GM19324 (cell line): Measurements from ENCODE around the gene ANKS1A.
"Not testable (repeated sequence)": the region's sequence is repeated elsewhere in the genome, so short reads cannot be mapped to it uniquely, and the experiment has no call there.

Experiments
- ATAC-seq: cut with Tn5 transposase; IDR thresholded peaks from one replicate; pipeline ENCODE4 v1.9.1; 2021; ENCODE audit warnings: mild to moderate bottlenecking, moderate library complexity; ENCODE audit not compliant: unreplicated experiment, low FRiP score

Gene ANKS1A

DNA sequence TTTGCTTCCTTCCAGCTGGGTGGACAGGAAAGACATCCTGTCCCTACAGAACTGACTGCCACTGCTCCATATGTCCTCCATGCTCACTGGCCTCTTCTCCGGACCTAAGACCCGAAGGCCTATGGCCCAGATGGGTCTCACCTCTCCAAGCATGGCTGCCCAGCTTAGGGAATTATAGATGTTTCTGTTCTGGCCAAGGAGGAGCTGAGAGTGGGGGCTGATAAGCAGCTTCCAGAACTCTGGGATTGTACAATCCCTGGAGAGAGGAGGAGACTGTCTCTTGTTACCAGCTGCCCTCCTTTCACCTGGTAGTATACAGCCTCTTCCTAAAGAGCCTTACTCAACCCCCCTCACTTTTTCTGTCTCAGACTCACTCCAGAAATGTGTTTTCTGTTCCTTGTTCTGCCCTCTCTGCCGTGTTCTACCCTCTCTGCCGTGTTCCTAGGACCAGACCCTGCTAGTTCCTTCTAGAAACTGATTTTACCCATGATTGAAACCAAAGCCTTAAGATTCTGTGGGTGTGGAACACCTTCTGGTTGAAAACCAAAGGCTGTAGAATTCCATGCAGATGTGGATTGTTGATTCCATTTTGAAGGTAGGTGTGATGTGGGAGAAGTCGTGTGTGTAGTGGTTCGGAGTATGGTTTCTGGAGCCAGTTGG, 28.7 kb downstream of the ANKS1A start:
- no peak for ATAC-seq

DNA sequence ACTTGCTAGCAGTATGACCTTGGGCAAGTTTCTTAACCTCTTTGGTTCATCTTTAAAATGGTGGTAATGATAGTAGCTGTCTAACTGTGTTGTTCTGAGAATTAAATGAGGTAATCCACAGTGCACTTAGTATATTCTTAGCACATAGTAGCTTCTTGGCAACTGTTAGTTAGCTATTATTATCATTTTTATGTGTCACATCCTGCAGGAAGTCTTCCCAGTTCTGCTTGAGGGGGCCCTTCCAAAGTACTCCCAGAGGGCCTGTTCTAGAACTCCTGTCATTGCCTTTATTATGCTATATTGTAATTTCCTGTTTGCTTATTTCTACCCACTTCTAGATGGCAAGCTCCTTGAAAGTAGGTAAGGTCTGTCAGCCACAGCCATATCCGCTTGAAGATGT, 30.6 kb downstream of the ANKS1A start:
- no peak for ATAC-seq

DNA sequence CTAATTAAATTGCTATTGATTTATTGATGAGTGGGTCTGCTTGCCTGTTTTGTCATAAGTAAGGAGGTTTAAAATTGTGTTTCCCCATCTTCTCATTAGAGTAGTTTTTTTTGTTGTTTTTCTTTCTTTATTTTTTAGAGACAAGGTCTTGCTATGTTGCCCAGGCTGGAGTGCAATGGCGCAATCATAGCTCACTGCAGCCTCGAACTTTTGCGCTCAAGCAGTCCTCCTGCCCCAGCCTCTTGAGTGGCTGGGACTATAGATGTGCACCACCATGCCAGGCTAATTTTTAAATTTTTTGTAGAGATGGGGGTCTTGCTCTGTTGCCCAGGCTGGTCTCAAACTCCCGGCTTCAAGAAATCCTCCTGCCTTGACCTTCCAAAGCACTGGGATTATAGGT, 31.0 kb downstream of the ANKS1A start:
- no peak for ATAC-seq

DNA sequence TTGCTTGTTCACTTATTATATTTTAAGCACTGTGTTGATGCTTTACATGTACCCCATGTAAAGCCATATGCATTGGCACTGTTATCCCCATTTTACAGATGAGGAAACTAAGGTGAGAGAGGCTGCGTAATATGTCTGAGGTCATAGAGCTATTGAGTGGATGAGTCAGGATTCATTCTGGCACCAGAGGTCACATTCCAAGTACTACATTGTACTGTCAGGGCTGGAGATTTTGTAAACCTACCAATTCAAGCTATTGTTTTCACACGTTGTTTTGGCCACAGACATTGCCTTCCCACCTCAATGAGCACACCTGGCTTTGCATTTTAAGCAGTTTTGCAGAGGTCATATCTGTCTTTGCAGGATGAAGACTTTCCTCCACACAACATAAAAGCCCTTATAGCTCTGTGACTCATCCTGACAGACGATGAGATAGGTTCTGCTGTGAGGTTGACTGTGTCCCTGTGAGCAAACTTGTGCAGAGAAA, 33.2 kb downstream of the ANKS1A start:
- no peak for ATAC-seq

DNA sequence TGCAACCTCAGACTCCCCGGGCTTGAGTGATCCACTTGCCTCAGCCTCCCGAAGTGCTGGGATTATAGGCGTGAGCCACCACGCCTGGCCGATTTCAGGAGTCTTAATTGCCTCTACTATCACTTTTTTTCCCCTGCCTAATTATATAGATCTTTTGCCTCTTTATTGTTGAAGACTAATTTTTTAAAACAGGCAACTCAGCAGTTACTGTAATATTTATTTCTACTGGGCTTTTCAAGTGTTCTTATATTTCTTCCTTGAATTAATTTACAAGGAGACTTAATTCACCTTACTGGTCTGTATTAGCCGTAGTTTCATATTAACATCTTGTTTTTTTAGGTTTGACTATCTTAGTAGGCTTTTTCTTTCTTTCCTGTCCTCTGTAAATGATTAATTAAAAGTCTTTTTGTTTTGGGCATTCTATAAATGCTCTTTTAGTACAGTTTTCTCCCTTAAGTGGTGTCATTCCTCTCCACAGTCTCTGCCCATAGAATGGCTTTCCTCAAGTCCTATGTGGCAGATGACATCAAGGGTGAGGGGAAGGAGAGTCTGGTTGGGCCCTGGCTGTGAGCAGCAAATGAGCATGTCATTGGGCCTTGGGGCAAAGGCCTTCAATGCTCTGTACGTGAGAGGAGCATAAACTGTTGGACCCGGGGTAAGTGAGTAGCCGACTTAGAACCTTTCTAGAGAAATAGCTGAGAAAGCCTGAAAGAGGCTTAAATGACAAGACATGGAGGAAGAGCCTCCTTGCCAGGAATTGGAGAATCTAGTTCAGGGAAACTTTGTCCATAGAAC, 36.0 kb downstream of the ANKS1A start:
- no peak for ATAC-seq

DNA sequence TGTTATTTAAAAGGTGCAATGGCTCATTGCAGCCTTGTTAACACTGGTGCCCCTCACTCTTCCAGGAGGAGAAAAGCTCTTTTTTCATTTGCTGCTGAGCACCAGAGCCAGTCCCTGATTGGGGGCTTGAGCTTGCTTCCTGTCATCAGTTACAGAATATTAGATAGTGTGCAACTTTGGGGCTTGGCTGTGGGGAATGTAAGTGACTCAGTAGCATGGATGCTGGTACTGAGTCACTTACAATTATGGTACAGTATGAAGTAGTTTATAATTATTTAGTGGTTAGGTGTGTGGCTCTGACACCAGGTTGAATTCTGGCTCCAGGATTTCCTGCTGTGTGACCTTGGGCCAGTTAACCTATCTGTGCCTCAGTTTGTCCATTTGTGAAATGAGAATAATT, 37.6 kb downstream of the ANKS1A start:
- ATAC-seq, result no peak

DNA sequence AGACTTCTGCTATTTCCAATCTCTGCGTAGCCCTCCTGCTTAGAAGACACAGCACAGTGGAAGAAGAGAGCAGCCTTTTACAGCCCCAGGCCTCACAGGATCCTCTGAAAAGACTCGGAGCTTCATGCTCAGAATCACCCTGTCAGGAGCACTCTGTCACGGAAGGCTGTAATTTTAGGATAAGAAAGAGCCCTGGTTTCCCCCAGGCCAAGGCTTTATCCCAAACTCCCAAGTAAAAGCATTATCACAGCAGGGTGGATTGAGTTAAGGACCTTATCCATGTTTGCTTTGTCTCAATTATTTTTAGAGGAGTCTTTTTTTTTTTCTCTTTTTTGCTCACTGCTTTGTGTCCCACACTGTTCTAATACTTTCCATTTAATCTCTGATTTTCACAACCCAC, 39.2 kb downstream of the ANKS1A start:
- no peak for ATAC-seq

DNA sequence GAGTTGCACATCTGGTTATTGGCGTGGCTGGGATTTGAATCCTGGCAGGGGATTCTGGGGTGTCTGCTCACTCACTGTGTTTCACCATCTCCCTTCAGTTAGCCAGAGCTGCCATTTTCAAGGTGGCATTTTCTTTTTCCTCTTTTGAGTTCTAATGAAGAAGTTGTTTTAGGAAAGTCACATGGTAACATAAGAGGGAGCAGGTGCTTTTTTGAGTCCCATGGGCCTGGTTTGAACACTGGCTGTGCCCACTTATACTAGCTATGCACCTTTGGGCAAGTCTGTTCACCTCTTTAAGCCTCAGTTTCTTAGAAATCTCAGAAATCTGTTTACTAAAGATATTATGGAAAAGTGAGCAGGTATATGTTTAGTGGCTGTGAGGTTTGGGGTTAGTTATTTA, 39.6 kb downstream of the ANKS1A start:
- no peak for ATAC-seq

DNA sequence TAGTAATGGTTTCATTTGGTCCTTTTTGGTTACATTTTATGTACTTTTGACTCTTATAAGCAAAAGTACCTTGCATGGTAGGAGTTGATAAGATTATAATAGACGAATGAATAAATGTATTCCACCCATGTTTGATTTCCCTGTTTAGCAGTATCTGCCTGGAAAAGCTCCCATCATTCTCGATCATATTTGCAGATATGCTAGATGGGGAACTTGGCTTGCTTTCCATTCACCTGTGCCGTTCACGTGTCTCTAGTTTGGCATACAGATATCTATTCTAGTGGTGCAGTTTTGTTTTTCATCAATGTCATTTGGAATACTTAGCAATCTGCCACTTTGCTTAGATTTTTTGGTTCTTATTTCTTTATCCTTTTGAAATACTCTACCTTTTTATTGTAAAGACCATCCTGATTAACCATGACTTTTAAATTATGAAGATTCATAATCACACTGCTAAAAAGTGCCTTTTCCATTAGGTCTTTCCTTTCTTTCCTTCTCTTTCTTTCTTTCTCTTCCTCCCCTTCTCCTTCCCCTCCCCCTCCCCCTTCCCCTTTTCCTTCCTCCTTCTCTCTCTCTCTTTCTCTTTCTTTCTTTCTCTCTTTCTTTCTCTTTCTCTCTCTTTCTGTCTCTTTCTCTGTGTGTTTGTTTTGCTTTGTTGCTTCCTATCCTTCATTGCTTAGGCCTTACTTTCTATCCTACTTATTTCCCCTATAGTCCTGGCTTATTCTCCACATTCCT, 40.4 kb downstream of the ANKS1A start:
- ATAC-seq, result no peak

DNA sequence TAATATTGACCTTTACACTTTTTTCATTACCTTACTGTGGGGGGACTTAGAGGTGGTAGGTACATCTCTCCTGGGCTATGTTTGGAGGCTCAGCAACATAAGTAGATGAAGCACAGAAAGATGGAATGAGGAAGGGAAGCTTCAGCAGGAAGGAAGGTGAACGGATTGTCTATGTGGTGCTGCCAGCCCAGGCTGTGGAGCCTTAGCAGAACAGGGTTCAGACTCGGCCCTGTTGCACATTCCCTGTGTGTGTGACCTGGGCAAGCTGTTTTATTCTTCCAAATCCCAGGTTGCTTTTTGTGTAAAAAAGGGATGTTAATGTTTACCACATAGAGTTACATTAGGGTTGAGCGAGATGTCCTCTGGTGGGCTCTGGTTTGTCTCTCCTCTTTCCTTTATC, 41.2 kb downstream of the ANKS1A start:
- no peak for ATAC-seq

DNA sequence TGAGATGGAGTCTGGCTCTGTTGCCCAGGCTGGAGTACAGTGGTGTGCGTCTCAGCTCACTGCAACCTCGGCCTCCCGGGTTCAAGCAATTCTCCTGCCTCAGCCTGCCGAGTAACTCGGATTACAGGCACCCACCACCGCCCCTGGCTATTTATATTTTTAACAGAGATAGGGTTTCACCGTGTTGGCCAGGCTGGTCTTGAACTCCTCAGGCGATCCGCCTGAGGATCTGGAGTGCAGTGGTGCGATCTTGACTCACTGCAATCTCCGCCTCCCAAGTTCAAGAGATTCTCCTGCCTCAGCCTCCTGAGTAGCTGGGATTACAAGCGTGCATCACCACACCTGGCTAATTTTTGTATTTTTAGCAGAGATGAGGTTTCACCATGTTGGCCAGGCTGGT, 43.1 kb downstream of the ANKS1A start:
- ATAC-seq, result not testable (repeated sequence)

DNA sequence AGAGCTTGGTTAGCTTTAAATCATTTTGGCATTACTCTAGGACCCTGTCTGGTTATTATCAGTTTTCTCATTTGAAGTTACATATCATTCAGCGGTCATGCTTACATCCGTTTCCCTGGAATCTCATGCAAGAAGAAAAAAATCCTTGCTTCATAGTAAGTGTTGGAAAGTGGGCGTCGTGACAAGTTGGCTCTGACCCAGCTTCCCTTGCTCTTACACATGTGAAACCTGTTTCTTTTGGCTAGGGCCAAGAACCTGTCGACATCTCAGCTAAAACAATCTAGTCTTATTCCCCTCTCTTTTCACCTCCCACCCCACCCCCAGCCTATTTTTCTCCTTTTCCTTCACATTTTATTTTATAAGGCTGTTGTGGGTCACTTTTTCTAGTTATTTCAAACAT, 45.5 kb downstream of the ANKS1A start:
- no peak for ATAC-seq

DNA sequence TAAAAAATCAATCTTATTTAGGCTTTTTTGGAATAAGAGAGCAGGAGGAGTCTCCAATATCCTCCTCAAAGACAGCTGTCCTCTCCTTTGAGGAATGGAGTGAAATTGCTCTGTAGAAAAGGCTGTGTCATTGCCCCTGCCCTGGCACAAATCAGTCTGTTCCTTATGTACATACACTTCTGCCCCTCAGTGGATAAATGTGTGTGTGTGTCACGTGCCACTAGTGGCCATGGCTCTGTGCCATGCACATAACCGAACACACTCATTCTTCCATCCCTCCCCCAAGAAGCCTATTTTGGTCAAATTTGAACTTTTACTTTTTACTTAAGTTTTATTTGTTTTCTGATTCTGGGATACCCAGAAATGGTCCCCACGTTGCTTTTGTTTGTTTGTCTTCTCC, 49.2 kb downstream of the ANKS1A start:
- ATAC-seq, result no peak

DNA sequence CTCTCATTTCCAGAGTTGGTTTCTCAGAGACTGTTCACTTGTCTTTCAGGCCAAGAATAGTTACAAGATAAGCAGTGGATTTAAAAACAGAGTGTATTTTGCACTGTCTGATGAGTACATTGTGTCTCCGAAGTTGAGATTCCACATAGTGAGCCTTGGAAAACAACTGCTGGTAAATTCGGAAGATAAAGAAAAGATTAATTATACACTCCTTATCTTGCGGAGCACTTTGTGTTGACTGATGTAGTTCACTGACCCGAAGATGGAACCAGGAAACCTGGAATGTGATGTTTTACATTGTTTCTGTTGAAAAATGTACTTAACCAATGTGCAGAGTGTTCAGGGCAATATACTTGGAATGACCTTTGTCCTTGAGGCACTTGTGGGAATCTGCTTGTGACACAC, 51.0 kb downstream of the ANKS1A start:
- ATAC-seq, result no peak

DNA sequence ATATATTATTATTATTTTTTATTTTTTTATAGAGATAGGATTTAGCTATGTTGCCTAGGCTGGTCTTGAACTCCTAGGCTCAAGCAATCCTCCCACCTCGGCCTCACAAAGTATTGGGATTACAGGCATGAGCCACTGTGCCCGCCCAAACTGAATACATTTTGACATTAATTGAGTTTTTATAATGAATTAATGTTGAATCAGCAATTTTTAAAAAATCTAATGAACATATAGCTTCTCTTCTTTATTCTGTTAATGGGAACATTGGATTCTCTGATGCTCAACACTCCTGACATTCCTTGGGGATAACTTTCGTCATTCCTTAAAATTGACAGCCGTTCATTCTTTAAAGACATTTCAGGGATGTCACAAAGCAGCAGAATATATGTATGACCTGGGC, 52.4 kb downstream of the ANKS1A start:
- no peak for ATAC-seq

DNA sequence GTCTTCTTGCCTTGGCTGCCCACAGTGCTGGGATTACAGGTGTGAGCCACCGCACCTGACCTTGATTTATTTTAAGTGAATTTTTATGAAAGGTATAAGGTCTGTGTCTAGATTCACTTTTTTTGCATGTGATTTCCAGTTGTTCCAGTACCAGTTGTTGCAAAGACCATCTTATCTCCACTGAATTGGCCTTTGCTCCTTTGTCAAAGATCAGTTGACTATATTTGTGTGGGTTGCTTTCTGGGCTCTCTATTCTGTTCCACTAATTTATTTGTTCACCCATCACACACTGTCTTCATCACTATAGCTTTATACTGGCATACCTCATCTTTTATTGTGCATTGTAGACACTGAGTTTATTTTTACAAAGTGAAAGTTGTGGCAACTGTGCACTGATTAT, 56.3 kb downstream of the ANKS1A start:
- no peak for ATAC-seq

DNA sequence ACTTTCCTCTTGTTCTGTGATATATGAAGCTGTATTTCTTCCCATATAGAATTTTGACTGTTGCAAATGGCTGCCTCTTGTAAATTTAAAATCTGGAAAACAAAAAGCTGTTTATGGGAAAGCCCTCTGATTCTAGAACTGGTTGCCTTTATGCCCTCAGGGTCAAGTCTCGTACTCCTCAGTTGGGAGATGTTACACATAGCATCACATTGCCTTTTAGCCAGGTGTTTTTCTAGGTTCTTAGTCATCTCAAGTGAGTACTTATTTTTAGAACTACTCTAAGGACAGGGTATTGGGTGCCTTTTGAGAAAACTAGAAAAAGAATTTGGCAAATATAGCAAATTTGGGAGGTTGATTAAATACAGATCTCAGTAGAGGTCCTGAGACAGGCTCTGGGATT, 58.5 kb downstream of the ANKS1A start:
- ATAC-seq, result no peak

DNA sequence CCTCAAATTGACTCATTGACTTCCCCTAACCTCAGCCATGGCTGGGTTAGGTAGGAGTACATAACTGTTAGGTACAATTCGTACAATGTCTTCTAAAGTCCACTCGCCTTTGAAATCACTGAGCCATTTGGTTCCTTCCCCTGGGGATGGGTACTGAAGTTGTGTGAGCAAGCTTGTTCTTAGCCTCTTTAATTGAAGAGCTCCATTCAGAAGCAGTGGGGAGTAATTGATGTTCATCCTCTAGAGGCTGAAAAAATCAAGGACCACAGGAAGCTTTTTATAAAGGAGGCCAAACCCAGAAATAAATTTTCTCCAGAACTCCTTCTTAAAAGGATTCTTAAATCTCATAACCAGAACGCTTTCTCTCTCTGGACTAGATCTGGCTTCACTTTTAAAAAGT, 60.6 kb downstream of the ANKS1A start:
- no peak for ATAC-seq

DNA sequence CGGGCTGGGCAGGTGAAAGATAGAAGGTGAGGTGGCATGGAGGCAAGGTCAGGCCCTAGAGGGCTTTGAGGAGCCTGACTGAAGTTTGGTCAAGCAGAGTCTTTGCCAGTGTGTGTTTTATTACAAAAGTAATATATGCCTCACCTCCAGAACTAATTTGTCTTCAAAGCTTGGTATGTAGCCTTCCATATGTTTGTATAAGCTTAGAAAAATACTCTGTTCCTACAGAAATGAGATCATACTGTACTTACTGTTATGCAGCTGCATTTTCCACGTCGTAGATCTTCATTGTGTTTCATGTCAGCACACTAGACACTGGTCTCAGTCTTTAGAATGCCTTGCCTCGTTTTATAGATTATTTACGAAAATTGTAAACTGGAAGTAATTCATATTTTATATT, 61.8 kb downstream of the ANKS1A start:
- ATAC-seq, result no peak

DNA sequence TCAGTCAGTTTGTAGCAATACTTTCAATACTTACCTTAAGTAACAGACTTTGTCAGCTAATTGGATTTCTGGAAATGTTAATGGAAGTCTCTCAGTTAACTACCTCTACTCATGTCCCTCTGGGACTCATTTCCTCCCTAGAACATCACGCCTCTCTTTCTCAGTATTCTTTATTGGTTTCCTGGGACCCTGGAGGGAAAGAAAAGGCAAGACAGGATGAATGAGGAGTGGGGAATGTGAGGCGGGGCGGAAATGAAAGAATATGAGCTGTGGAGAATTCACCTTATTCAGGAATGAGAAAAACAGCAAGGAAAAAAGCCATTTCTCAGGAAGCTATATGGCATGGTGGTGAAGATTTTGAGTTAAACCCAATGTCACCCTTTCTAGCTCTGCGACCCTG, 62.7 kb downstream of the ANKS1A start:
- no peak for ATAC-seq
